Thoracic aorta (tissue), 2 donors: ENCODE data around the gene IL22RA2. TPM values are rescaled to one million over a fixed set of nuclear protein-coding genes. Genes with fewer than 3 reads are reported as not detected.
A peak's percentile ranks its signal among the peaks of the same experiment; 100 is the strongest.

Experiments used
- ATAC-seq: fragments of 150-250 bp; one replicate; pipeline ENCODE4 v1.8.0; 2017; ENCODE audit warnings: low read depth; ENCODE audit not compliant: insufficient number of reproducible peaks, low FRiP score
- DNase-seq: peaks from one replicate; pipeline ENCODE4 v3.0.0-alpha.2; 2020; ENCODE audit warnings: low spot score
- H3K27ac ChIP-seq, 2 donors: fragments of 200-600 bp; sonication (generic); 1 replicate in 1 of 2; 2 replicates in 1 of 2; pipeline ENCODE4 v1.5.1; 2016; ENCODE audit warnings: mild to moderate bottlenecking in 2 of 2, moderate library complexity in 2 of 2
- H3K27me3 ChIP-seq: fragments of 200-600 bp; sonication (generic); replicated peaks from 2 replicates; pipeline ENCODE4 v1.6.0; 2016; ENCODE audit warnings: mild to moderate bottlenecking; ENCODE audit not compliant: insufficient read depth
- H3K36me3 ChIP-seq: fragments of 200-600 bp; sonication (generic); one replicate; pipeline ENCODE4 v1.5.1; 2016
- H3K4me1 ChIP-seq, 2 donors: fragments of 200-600 bp; sonication (generic); 1 replicate in 1 of 2; 2 replicates in 1 of 2; pipeline versions ENCODE4 v1.5.1 to v1.6.0; 2016; ENCODE audit warnings: low read depth in 2 of 2, mild to moderate bottlenecking in 1 of 2; ENCODE audit not compliant: control insufficient read depth in 1 of 2
- H3K4me3 ChIP-seq: fragments of 200-600 bp; sonication (generic); 2 replicates; pipeline ENCODE4 v1.5.1; 2016; ENCODE audit warnings: mild to moderate bottlenecking
- H3K9me3 ChIP-seq: fragments of 200-600 bp; sonication (generic); 2 replicates; pipeline ENCODE4 v1.5.1; 2016
- CTCF ChIP-seq: fragments of 200-600 bp; sonication (generic); IDR thresholded peaks from one replicate; pipeline ENCODE4 v1.5.1; 2019; ENCODE audit warnings: antibody characterized with exemption
- total RNA-seq, 2 donors: library from RNA; depleted of rRNA; stranded (reverse); fragments of >200 nt; gene quantifications; one replicate each; pipeline versions ENCODE4 v1.1.0 to v1.2.3, GENCODE V29; 2016

IL22RA2 gene, protein sequence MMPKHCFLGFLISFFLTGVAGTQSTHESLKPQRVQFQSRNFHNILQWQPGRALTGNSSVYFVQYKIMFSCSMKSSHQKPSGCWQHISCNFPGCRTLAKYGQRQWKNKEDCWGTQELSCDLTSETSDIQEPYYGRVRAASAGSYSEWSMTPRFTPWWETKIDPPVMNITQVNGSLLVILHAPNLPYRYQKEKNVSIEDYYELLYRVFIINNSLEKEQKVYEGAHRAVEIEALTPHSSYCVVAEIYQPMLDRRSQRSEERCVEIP
- not detected for total RNA-seq

DNA sequence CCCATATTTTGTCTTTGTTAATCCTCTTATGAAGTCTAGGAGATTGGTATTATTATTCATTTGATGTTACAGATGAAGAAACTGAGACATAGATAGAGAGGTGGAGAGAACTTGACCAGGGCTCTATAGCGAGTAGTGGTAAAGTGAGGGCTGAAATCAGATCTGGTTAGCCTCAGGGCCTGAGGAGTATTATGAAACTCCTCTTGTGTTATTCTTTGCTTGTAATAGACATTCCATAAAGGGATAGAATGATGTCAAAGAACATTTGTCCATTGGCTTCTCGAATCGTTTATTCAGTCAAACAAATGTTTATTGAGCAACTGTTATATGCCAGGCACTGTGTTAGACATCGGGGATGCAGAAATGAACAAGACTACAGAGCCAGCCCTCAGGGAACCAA lies at the start of gene IL22RA2:
Gene IL22RA2, minus strand, starts transcription at position 144 of the 400 bp plus-strand sequence. CDS start 11,895 bp downstream, outside the sequence.
- H3K36me3 ChIP-seq, result no peaks in the 10 kb centered on the region
- no peak within 1 kb of the TSS for H3K4me3 ChIP-seq
- H3K27me3 ChIP-seq, result no peaks in the 10 kb centered on the region
- H3K27ac ChIP-seq, result no peak within 1 kb of the TSS
- TF ChIP-seq CTCF, result no peak
- DNase-seq (no peak), ATAC-seq (no peak)
- no peaks in the 10 kb centered on the region for H3K9me3 ChIP-seq
- no peaks in the 10 kb centered on the region for H3K4me1 ChIP-seq

- TF ChIP-seq CTCF, result no peak
- Histone ChIP-seq H3K9me3 (no peaks in the 10 kb centered on the region), H3K27me3 (no peaks in the 10 kb centered on the region), H3K36me3 (no peaks in the 10 kb centered on the region), H3K4me1 (peaks cover 32 to 60% of the 10 kb centered on the region in 2 donors), H3K27ac (peak overlapping the region; percentile 60 to 75), H3K4me3 (peak overlapping the region; percentile 47)
- DNase-seq (no peak), ATAC-seq (no peak)
Observed at GRCh38 chr6:137222381-137222780, 48.9 kb upstream of the IL22RA2 start.

GRCh38 chr6:137219664-137220252 lies 46.3 kb upstream of the IL22RA2 start:
- Histone ChIP-seq H3K36me3 (no peaks in the 10 kb centered on the region), H3K4me3 (peak overlapping the region; percentile 81), H3K9me3 (no peaks in the 10 kb centered on the region), H3K27me3 (no peaks in the 10 kb centered on the region), H3K27ac (peak overlapping the region; percentile 93 to 96), H3K4me1 (peaks cover 55 to 76% of the 10 kb centered on the region in 2 donors)
- no peak for DNase-seq
- no peak for ATAC-seq
- TF ChIP-seq CTCF, result no peak

GRCh38 chr6:137218917-137219663 lies 45.6 kb upstream of the IL22RA2 start, which contains the start of gene IFNGR1:
Gene IFNGR1, minus strand, starts transcription at chr6:137219385. Its CDS starts 58 bp downstream, at chr6:137219327.
- peak; percentile 74 for ATAC-seq
- Histone ChIP-seq H3K27ac (peak within 1 kb of the TSS; percentile 93 to 96), H3K27me3 (no peaks in the 10 kb centered on the region), H3K36me3 (no peaks in the 10 kb centered on the region), H3K4me1 (peaks cover 57 to 78% of the 10 kb centered on the region in 2 donors), H3K4me3 (peak within 1 kb of the TSS; percentile 81), H3K9me3 (no peaks in the 10 kb centered on the region)
- no peak for TF ChIP-seq CTCF
- peak; percentile 90 for DNase-seq

DNA sequence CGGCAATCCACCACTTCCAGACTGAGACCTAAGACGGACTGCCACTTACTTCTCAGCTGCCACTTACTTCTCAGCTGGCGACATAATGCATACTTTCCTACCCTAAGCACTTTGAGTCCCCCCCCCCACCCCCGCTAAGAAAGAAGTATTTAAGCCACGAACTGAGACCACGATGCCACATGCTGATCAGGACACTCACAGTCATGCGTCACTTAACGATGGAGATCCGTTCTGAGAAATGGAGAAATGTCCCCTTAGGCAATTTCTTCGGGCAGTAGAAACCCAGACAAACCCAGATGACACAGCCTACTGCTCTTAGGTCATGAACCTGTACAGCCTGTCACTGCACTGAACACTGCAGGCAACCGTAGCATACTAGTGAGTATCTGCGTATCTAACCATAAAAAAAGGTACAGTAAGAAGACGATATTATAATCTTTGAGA lies 45.1 kb upstream of the IL22RA2 start:
- Histone ChIP-seq H3K27me3 (no peaks in the 10 kb centered on the region), H3K4me1 (peaks cover 57 to 78% of the 10 kb centered on the region in 2 donors), H3K4me3 (peak overlapping the region; percentile 81), H3K36me3 (no peaks in the 10 kb centered on the region), H3K27ac (peak overlapping the region; percentile 93 to 96), H3K9me3 (no peaks in the 10 kb centered on the region)
- peak; percentile 28 for DNase-seq
- no peak for TF ChIP-seq CTCF
- peak; percentile 63 for ATAC-seq
